T-helper 1 cell (primary cell): ENCODE measurements around the gene ZNF532.

ENCODE experiments used
- DNase-seq, 5 donors: peaks; one replicate each; pipeline ENCODE4 v3.0.0-alpha.2; 2012 to 2020

ZNF532 gene

GRCh38 chr18:58951986-58952702, 87.5 kb downstream of the ZNF532 start:
- no peak for DNase-seq

- DNase-seq, result no peak
Observed at GRCh38 chr18:58952858-58953257, 88.2 kb downstream of the ZNF532 start.

DNA sequence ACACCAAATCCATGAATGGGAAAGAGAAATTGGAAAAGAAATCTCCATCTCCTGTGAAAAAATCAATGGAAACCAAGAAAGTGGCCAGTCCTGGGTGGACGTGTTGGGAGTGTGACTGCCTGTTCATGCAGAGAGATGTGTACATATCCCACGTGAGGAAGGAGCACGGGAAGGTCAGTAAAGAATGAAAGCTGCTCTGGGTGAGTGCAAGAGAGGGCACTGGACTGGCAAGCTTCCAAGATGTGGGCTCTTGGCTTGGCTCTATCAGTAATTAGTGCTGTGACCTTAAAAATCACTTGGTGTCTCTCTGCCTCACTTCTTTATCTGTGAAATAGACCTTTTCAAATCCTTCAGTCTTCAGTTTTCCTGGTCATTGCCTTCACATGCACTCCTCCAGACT, 89.0 kb downstream of the ZNF532 start:
- DNase-seq, result no peak

- no peak for DNase-seq
Observed at GRCh38 chr18:58955001-58955400, 90.3 kb downstream of the ZNF532 start.

GRCh38 chr18:58955738-58956137, 91.1 kb downstream of the ZNF532 start:
- no peak for DNase-seq

DNA sequence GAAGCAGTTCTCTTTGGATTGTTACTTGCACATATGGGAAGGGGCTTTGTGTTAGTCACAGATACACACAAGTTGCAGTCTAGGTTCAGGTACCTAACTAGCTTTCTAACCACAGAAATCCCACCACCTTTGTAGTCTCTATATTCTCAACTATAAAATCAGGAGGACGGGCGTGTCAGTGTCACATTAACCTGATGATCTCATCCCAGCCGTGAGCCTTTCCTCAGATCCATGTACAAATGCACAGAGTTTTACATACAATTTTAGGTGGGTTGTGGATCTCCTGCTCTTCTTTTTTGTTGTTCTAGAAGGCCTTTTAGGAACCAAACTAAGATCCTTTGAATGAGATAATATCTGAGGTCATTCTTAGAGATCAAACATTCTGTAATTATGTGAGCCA, 94.0 kb downstream of the ZNF532 start:
- no peak for DNase-seq

- no peak for DNase-seq
Observed at GRCh38 chr18:58960508-58960907, 95.8 kb downstream of the ZNF532 start.

GRCh38 chr18:58960946-58961722, 96.5 kb downstream of the ZNF532 start:
- no peak for DNase-seq

- no peak for DNase-seq
Observed at GRCh38 chr18:58962336-58962735, 97.7 kb downstream of the ZNF532 start.

DNA sequence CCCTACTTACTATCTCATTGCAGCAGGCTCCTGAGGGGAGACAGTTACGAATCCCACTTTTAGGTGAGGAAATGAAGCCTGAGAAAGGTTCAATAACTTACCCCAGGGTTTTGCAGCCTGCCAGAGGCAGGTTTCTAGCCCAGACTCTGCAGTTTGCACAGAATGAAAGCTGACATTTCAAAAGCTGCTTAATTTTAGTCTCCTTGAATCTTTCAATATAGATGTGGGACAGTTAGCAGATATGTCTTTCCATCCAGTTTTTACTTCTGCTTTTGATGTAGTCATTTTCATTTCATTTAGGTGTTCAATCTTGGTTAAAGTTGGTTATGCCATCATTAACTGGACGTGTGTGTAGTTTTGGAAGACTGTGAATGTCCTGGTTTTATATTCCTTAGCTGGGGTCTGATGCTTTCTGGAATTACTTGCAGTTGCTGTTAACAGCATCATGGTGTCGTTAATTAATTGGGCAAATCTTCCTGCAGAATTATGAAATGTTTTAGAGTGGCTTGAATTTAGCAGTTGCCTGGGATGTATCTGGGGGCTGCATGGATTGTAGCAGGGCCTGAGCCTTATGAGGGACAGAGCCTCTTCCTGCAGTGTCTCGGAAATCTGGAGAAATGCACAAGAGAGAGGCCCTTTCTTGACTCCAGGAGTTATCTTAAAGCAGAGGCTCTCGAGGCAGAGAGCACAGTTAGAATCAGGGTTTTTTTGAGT, 100.8 kb downstream of the ZNF532 start:
- no peak for DNase-seq

DNA sequence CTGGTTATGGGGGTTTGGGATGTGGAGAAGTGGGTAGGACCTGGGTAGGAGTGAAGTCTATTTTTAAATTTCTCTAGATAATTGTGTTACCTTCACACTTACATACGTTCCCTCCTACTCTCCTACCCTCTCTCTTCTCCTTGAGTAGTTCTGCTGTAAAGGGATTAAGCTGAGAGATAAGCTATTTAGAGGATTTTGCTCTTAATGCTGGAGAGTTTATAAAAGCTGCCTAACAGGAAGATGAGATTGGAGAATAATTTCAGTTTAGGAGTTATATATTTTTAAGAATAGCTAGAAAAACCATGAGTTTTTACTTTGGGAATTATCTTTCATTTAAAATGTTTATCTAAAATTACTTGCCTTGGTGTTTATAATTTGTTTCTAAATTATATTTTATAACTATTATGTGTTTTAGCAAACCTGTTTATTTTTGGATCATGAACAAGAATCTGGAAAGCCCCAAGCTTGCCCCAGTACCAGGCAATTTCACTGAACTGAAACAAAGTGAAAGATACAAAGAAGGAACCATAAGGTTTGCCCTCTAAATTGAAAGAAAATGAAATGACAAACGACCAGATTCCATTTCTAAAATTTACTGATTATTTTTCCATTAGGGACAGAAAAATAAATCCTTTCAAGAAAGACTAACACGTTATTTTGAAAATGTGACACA, 101.5 kb downstream of the ZNF532 start:
- DNase-seq, result no peak

DNA sequence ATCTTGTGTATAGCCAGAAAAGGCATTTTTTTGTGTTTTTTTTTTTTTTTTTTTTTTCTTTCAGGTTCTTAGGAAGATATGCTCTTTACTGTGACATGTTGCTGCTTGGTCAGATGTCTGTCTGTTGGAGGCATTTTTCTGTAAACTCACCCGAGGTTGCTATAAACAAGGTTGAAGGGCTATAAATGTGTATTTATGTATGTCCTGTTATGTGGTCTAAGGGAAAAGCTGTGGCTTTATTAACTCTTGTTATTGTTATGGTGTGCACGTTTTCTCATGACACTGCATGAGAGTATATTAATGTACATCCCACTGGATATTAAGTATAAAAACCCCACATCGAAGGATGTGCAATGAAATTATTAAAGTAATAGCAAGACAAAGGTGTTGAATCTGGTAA, 102.0 kb downstream of the ZNF532 start:
- DNase-seq, result no peak

DNA sequence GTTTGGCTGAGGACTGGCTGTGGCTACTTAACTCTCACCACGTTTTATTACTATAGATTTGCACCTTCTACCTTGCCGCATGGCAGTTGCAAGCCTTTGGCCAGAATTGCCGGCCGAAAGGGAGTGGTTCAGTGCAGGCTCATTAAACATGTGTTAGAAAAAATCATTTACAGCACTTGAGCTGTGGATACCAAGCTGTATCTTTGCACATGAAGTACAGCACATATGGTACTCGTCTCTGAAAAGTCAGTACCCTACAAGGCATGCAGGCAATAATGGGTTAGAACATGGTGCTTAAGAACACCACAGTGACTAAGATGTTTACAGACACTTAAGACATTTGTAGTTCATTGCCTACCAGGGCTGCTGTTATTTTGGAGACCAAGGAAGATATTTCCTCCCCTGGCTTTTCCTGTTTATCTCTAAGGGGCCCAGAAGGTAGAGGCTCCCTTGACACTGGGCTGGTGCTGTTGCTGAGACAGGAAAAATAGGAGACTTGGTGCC, 103.1 kb downstream of the ZNF532 start:
- DNase-seq, result no peak

DNA sequence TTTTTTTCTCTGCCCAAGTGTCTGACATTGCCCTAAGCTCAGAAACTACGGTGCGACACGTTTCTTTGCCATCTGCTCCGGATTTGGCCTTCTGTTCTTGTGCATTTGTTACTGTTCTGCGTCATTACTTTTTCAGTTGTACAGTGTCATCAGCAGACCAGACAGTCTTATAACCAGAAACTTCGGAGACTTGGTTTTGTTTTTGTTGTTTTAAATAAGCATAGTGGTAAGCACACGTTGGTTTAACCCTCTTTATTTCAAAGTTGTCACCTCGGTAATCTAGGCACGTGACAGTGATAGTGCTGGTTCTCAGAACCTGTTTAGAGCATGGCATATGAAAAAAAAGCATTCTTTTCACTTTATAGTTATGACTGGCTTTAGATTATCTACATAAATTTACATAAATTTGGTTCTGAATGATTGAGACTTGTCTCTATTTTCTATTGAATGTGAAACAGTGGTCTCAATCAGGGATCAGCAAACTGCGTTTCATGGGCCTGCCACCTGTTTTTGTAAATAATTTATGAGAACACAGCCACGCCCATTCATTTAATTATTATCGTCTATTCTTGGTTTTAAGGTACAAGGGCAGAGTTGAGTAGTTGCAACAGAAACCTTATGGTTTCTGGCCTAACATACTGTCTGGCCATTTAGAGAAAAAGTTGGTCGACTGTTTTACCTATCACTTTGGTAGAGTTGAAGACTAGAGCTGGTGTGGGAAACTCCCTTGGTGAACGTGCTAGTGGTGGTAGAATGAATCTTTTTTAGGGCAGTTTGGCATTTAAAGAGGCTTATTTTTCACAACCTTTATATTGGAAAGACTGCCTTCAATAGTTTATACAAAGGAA, 106.5 kb downstream of the ZNF532 start:
- DNase-seq, result no peak

DNA sequence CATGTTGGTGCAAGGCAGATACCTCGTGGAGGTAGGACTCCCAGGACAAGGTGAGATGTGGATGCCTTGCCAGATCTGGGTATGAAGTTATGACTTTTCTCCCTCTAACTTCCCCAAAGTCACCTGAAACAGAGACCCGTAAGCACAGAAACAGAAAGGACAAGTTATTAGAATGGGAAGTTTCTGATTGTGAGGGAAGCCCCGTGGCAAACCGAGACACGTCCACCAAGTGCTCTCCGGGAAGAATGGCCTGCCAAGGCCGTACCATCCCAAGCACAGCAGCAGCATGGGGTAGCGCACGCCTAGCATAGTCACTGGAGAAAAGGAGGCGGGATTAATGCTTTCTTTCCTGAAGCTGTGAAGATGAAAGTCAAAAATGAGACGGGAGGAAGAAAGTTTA, 110.6 kb downstream of the ZNF532 start:
- DNase-seq, result no peak

DNA sequence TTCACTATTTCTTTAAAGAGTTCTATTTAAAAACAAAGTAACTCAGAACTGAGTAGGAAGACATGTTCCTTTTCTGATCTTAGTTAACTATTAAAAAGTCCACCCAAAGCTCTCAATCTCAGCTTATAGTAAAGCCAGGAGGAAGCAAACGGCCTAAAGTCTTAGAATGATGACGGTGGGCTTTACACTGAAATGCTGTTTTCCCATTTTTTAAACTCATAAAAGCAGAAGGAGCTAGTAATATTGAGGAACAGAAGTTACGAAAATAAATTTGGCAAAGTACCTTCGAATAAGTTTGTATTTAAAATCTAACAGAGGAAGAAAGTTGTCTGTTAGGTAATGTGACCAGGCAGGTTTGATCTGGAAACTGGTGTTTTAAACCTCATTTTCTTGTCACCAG, 111.1 kb downstream of the ZNF532 start:
- no peak for DNase-seq

GRCh38 chr18:58977223-58977622, 112.5 kb downstream of the ZNF532 start:
- no peak for DNase-seq

DNA sequence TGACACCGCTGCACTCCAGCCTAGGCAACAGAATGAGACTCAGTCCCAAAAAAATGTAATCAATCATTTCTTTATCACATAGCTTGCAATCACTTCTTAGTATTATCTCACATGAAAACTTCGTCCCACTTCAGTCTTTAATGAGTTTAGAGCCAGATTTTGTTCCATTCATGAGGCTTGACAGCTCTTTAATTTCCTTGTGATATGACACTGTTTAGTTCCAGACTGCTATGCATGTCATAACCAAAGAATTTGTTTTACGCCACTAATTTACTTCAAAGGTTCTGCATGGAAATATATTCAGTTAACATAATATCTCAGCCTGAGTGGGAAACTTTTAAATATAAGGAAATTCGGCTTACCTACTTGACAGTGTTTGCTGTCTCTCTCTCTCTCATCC, 113.1 kb downstream of the ZNF532 start:
- DNase-seq, result no peak

GRCh38 chr18:58978916-58979315, 114.2 kb downstream of the ZNF532 start:
- no peak for DNase-seq

DNA sequence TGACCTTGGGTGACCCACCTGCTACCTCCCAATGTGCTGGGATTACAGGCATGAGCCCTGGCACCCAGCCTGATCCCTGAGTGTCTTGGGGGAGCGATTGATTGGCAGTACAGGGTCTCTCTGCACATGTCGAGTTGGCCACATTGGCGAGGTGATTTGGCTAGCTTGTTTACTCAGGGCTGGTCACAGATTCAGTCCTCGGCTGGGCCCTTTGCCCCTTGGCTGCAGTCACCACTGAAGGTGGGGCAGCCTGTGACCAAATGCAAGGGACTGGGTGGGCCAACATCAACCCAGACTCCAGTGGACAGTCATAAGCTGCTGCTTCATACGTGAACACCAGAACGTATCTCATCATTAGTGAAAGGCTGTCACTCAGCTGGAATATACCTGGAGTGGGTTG, 114.9 kb downstream of the ZNF532 start:
- no peak for DNase-seq

- no peak for DNase-seq
Observed at GRCh38 chr18:58980991-58981390, 116.3 kb downstream of the ZNF532 start.
